ENCODE data around the gene RBM4. TPM values are rescaled to one million over a fixed set of nuclear protein-coding genes. Genes with fewer than 3 reads are reported as not detected.

RBM4 gene
- total and polyA plus RNA-seq, 8 donors, result 44.3 to 136 (median 94.4) TPM

DNA sequence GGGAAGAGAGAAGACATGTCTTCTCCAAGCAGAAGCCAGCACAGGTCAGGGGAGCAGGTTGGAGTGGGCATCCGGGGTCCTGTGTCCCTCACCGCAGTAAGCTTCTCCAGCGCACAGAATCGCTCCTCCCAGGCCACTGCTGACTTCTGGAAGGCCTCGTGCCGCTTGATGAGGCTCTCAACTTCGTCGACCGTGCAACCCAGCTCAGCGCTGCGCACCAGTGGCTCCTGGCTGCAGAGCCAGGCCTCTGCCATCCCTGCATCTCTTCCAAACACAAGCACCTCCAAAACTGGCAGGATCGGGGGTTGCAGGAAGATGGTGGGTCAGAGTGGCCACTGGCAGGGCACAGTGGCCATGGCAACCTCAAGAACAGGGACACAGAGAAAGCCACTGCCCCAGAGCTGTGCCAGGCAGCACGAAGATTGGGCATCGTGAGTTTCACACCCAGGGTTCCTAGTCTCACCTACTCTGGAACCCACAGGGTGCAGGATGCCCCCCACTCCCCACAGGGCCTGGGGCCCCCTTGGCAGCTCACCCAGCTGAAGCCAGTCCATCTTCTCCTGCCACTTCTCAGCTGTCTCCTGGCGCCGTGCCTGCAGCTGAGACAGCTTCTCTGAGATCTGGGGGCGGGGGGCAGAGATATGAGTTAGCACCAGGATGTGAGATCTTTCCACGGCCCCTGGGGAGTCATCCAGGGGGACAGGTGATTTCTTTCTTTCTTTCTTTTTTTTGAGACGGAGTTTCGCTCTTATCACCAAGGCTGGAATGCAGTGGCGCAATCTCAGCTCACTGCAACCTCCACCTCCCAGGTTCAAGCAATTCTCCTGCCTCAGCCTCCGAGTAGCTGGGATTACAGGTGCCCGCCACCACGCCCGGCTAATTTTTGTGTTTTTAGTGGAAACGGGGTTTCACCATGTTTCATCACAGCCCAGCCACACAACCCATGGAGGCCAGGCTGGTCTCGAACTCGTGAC is 50.3 kb downstream of the RBM4 start:
- 82 to 88% (median 84%) methylated on average over 26 to 28 of the region's 28 CpGs for WGBS, 5 donors
- TF ChIP-seq EP300 (IDR thresholded peaks at IDR 0.05) (no peak), POLR2A (IDR thresholded peaks at IDR 0.05) (no peak)
- TF ChIP-seq, protein P1, sequence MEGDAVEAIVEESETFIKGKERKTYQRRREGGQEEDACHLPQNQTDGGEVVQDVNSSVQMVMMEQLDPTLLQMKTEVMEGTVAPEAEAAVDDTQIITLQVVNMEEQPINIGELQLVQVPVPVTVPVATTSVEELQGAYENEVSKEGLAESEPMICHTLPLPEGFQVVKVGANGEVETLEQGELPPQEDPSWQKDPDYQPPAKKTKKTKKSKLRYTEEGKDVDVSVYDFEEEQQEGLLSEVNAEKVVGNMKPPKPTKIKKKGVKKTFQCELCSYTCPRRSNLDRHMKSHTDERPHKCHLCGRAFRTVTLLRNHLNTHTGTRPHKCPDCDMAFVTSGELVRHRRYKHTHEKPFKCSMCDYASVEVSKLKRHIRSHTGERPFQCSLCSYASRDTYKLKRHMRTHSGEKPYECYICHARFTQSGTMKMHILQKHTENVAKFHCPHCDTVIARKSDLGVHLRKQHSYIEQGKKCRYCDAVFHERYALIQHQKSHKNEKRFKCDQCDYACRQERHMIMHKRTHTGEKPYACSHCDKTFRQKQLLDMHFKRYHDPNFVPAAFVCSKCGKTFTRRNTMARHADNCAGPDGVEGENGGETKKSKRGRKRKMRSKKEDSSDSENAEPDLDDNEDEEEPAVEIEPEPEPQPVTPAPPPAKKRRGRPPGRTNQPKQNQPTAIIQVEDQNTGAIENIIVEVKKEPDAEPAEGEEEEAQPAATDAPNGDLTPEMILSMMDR (IDR thresholded peaks at IDR 0.05), result no peak
- intact Hi-C loops (cut with DNase I; ENCODE audit: low total_unique reads), result loop anchor here (10.0 kb wide), 1 partner anchor 284 kb away; no protein-coding TSS in a partner anchor
- no peak overlapping the region for H3K27ac ChIP-seq
- DNase-seq, result no peak
- H3K4me3 ChIP-seq, result no peak overlapping the region
- no peaks in the 10 kb centered on the region for H3K4me1 ChIP-seq
- H3K27me3 ChIP-seq, result no peaks in the 10 kb centered on the region
- peaks cover 0 to 3% (median 0%) of the 10 kb centered on the region in 4 donors for H3K36me3 ChIP-seq
- no peaks in the 10 kb centered on the region for H3K9me3 ChIP-seq

DNA sequence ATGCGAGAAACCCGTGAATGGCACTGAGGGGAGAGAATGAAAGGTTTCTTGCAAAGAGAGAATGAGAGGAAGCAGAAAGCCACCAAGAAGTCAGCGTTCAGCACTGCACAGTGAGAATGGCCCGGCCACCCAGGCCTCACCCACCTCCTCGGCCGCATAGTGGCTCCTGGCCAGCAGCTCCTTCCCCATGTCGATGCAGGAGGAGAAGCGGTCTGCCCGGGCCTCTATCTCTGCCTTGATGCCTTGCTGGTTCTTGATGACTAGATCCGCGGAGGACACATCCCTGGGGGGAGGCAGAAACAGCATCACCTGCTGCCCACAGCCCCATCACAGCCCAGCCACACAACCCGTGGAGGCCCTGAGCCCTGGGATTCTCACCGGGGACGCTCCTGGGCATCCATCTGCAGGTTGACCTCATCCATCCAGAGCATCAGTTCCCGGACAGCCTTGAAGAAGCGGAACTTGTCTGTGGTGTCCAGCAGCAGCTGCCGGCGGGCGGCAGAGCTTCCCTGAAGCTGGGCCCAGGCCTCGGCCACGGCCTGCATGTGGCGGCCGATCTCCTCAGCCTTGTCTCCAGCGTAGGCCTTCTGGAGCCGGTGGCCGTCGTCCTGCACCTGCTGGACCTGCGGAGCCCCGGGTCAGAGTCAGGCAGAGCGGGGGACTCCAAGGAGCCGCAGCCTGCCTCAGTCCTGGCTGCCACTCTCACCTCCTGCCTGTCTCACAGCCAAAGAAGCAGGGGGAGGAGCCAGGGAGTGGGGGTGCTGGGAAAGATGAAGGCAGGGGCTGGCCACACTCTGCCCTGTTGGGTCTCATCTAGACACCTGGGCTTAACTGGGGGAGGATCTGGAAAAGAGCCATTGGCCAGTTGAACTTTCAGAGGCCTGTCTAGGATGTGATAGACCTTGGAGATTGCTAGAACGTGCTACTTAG is 51.4 kb downstream of the RBM4 start:
- peaks cover 0 to 3% (median 0%) of the 10 kb centered on the region in 4 donors for H3K36me3 ChIP-seq
- peaks cover 0 to 6% (median 1%) of the 10 kb centered on the region in 4 donors for H3K4me1 ChIP-seq
- no peaks in the 10 kb centered on the region for H3K27me3 ChIP-seq
- no peak for DNase-seq
- no peak overlapping the region for H3K27ac ChIP-seq
- no peaks in the 10 kb centered on the region for H3K9me3 ChIP-seq
- 88 to 93% (median 92%) methylated on average over 18 to 32 of the region's 32 CpGs for WGBS, 5 donors
- TF ChIP-seq, protein P1 (IDR thresholded peaks at IDR 0.05), result no peak
- TF ChIP-seq POLR2AphosphoS5 (IDR thresholded peaks at IDR 0.05) (no peak), POLR2A (IDR thresholded peaks at IDR 0.05) (no peak), EP300 (IDR thresholded peaks at IDR 0.05) (no peak)
- no peak overlapping the region for H3K4me3 ChIP-seq
- intact Hi-C loops (cut with DNase I; ENCODE audit: low total_unique reads), result loop anchor here (10.0 kb wide), 1 partner anchor 285 kb away; no protein-coding TSS in a partner anchor

DNA sequence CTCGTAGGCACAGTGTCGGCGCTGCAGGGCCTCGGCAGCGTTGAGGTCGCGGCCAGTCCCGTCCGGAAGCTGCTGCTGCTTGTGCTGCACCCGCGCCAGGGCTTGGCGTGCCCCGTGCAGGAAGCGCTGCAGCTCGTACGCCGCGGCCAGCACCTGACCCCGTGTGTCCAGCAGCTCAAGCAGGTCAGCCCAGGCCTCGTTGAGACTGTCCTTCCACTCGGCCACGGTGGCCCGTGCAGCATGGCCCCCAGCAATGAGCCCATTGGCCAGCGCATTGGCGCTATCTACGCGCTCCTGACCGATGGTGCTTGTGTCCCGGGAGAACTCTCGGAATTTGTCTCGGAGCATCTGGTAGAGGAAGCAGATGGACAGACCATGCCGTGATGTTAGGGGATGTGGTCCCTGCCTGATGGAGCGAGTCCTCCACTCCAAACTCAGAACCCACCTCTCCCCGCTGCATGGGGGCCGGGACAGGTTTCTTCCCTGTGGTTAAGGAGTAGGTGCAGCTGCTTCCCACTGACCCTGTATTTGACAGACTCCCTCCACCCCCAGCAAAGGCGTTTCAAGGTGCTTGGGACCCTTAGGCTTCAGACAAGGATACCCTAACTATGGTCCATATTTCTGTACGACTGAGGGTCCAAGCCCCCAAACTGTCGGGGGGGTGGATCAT is 52.9 kb downstream of the RBM4 start:
- no peaks in the 10 kb centered on the region for H3K27me3 ChIP-seq
- H3K9me3 ChIP-seq, result no peaks in the 10 kb centered on the region
- H3K27ac ChIP-seq, result no peak overlapping the region
- H3K4me3 ChIP-seq, result no peak overlapping the region
- no peak for DNase-seq
- peaks cover 0 to 3% (median 0%) of the 10 kb centered on the region in 4 donors for H3K36me3 ChIP-seq
- TF ChIP-seq POLR2AphosphoS5 (IDR thresholded peaks at IDR 0.05) (no peak), EP300 (IDR thresholded peaks at IDR 0.05) (no peak), POLR2A (IDR thresholded peaks at IDR 0.05) (no peak)
- TF ChIP-seq, protein P1 (IDR thresholded peaks at IDR 0.05), result no peak
- WGBS, 5 donors, result 90 to 94% (median 92%) methylated on average over 15 to 38 of the region's 38 CpGs
- peaks cover 0 to 7% (median 2%) of the 10 kb centered on the region in 4 donors for H3K4me1 ChIP-seq
- intact Hi-C loops (cut with DNase I; ENCODE audit: low total_unique reads), result no loop called here
